CD4-positive, alpha-beta T cell treated with Interleukin-21 for 1 hour (primary cell): ENCODE measurements around the gene UBE2L3.
"Not testable (repeated sequence)": the region's sequence is repeated elsewhere in the genome, so short reads cannot be mapped to it uniquely, and the experiment has no call there.

Experiments used
- DNase-seq: peaks from one replicate; pipeline ENCODE4 v3.0.0-alpha.2; 2020

The UBE2L3 gene

GRCh38 chr22:21603973-21604372 lies 36.5 kb downstream of the UBE2L3 start:
- no peak for DNase-seq

- no peak for DNase-seq
Measured at GRCh38 chr22:21605887-21606564, 38.5 kb downstream of the UBE2L3 start.

- DNase-seq, result no peak
Measured at GRCh38 chr22:21606775-21607174, 39.3 kb downstream of the UBE2L3 start.

GRCh38 chr22:21609556-21610157 lies 42.1 kb downstream of the UBE2L3 start:
- not testable (repeated sequence) for DNase-seq

- DNase-seq, result no peak
Measured at GRCh38 chr22:21611210-21611977, 43.9 kb downstream of the UBE2L3 start.

GRCh38 chr22:21612858-21613257 lies 45.3 kb downstream of the UBE2L3 start:
- no peak for DNase-seq

GRCh38 chr22:21613553-21614233 lies 46.2 kb downstream of the UBE2L3 start:
- DNase-seq, result no peak

GRCh38 chr22:21615731-21616130 lies 48.2 kb downstream of the UBE2L3 start:
- no peak for DNase-seq

- not testable (repeated sequence) for DNase-seq
Measured at GRCh38 chr22:21617337-21617736, 49.8 kb downstream of the UBE2L3 start.

GRCh38 chr22:21621025-21621424 lies 53.5 kb downstream of the UBE2L3 start:
- no peak for DNase-seq

- no peak for DNase-seq
Measured at GRCh38 chr22:21622011-21622918, 54.8 kb downstream of the UBE2L3 start.

- DNase-seq, result no peak
Measured at GRCh38 chr22:21622919-21623647, 55.6 kb downstream of the UBE2L3 start.

- no peak for DNase-seq
Measured at GRCh38 chr22:21623648-21623970, 56.1 kb downstream of the UBE2L3 start.

- DNase-seq, result peak; percentile 40
Measured at GRCh38 chr22:21624120-21624879, 56.8 kb downstream of the UBE2L3 start.

GRCh38 chr22:21624880-21625791 lies 57.6 kb downstream of the UBE2L3 start:
- no peak for DNase-seq

GRCh38 chr22:21626073-21626734 lies 58.7 kb downstream of the UBE2L3 start:
- DNase-seq, result no peak

GRCh38 chr22:21626735-21627469 lies 59.4 kb downstream of the UBE2L3 start:
- no peak for DNase-seq
